HuH-7.5 (cell line): ENCODE data around the gene HIVEP3.

Experiments used
- DNase-seq: peaks from one replicate; pipeline ENCODE4 v3.0.0; 2011; ENCODE audit warnings: low spot score

The HIVEP3 gene

DNA sequence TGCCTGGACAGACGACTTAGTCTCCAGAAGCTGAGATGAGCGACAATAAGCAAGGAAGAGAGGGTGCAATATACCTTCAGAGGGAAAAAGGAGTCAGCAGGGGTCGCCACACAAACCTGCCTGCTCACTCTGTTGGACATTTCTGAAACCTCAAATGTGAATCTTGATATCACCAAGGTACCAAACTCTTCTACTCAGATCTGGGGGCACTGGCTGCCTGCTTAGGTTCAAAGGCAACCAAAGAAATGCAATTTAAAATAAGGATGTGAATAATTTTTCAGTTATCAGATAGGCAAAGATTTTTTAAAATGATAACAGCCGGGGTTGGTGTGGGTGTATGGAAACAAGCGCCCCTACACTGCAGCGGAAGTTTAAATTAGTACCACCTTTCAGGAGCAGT is 164.2 kb downstream of the HIVEP3 start:
- no peak for DNase-seq

DNA sequence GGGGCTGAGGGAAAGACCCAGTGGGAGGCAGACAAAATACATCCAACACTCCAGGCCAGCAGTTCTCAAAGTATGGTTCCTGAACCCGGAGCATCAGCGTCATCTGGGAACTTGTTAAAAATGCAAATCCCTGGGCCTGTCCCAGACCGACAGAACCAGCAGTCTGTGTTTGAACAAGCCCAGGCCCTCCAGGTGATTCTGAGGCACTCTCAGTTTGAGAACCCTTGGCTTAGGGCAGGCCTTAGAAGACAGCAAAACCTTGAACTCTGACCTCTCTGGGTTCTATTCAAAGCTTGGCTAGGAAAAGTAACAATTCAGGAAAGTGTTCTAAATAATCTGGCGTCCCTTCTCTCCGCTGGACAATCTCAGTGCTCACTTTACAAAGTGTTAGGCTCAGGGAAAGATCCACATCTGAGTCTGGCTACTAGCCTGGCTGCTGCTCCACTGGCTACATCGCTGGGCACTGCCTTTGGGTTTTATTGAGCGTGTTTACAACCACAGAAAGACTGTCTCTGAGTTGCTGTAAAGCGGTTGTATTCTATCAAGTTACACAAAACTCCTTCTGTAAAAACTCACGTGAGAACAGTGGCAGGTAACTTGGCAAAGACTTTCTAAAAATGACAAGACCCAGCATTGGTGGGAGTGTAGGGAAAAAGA is 166.1 kb downstream of the HIVEP3 start:
- no peak for DNase-seq

DNA sequence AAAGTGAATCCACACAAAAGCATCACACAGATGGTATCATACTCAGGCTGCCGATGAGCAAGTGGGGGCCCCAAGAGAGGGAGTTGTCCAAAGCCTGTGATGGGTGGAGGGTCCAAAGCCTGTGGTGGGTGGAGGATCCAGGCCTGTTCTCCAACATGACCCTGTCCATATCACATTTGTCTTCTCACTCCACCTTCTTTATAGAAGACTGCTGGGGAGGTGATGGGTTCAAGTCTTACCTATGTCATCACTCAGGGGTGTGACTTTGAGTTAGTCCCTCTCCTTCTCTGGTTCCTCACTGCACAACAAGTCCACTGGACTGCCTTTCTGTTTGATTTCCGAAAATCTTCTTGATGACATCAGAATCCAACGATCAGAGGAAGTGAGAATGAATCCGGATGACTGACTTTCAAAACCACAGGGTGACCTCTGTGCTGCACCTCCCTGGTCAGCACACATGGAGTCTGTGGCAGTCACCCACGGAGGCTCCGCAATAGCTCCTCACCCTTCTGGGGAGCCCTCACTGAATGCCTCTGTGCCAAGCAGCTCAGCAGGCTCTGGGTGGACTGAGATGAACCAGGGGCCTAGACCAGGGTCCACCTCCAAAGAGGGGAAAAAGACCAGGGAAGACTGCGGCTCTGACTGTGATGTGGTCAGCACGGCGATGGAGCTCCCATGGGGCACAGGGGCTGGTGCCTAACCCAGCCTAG is 166.8 kb downstream of the HIVEP3 start:
- no peak for DNase-seq

DNA sequence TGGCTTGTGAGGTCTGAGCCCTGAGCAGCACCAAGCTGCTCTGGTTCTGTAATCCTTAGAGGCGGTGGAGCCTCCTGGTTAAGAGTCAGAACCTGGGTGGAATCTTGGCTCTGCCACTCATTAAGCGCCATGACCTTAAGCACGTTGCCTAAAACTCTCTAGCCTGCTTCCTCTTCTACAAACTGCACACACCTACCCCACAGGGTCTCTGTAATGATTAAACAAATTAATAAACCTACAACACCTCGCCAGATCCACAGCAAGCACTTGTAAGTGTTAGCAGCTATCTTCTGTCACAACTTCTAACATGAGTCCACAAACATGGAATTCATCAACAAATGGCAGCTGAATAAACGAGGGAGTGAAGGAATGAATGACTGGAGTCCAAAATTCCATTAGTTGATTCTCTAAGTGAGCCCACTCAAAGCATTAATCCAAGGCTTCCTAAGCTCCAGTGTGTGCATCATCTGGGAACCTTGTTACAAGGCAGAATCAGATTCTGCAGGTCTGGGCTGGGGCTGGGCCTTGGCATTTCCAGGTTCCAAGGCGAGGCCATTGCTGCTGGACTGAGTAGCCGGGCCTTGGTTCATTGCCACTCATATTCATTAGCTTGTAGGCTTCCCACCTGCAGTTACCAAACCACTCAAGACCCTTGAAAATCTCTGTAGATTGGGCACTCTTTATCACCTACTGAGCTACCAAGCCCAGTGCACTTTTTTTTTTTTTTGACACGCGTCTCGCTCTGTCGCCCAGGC is 168.6 kb downstream of the HIVEP3 start:
- DNase-seq = no peak

DNA sequence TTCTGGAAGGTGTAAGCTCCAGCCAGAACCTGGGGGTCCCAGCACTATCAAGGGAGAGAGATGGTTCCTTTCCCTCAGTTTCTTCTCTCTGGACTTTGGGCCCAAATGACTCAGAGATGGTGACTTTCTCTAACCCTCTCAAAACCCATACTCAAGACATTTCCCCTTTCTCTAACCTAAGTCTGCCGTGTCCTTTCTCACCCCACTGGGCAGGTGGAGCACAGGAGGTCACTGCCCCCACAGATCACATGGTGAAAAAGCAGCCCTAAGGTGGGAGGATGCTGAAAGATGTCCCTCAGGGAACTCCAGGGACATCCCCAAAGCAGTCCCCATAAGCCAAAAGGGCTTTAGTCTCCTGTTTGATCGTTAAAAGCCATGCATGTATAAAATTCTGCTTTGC is 173.7 kb downstream of the HIVEP3 start:
- no peak for DNase-seq

DNA sequence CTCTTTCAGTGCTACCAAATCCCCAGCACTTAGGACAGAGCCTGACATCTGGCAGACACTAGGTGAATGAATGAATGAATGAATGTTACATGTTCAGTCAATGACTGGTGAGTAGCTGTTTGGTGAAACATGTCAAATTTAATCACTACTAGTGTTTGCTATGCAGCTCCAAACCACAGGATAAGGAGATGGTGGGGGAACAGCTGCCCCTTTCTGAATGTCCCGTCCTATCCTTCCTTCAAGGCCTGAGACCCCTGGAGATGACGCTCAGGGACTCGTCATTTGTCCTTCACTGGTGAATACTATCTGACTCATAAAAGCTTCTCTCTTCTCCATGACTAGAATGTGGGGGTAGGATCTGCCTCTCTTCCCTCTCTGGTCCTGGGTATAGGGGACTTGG is 175.4 kb downstream of the HIVEP3 start:
- DNase-seq = no peak

DNA sequence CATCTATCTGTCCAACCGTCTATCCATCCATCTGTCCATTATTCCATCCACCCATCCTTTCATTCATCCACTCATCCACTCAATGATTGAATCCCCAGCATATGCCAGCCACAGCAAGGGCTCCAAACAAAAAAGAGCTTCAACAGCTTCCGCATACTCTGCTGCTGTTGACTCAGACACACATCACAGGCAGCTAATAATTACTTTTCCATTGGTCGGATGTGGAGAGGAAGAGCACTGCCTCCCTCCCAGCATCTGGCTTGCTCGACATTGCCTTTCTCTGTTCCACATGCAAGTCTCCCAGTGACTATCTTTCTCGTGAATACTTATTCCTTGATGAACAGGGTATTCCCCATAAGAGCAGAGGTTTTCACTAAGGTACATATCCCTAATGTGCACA is 176.5 kb downstream of the HIVEP3 start:
- no peak for DNase-seq

DNA sequence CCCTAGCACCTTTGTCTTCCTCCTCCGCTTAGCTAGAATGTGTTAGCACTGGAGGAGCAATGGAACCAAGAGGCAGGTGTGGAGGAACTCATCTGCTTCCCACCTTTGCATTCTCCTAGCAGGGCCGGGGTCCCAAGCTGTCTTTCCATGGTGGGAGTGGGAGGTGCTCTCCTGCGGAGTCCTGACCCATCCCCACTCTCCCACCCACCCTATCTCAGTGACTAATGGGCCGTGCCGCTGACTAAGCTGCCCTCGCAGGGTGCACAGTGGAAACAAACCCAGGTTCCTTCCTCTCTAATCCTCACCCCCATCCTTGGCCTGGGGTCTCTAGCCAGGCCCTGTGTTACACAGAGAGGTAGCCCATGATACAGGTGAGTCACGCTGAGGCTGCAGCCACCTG is 177.5 kb downstream of the HIVEP3 start:
- DNase-seq = no peak

DNA sequence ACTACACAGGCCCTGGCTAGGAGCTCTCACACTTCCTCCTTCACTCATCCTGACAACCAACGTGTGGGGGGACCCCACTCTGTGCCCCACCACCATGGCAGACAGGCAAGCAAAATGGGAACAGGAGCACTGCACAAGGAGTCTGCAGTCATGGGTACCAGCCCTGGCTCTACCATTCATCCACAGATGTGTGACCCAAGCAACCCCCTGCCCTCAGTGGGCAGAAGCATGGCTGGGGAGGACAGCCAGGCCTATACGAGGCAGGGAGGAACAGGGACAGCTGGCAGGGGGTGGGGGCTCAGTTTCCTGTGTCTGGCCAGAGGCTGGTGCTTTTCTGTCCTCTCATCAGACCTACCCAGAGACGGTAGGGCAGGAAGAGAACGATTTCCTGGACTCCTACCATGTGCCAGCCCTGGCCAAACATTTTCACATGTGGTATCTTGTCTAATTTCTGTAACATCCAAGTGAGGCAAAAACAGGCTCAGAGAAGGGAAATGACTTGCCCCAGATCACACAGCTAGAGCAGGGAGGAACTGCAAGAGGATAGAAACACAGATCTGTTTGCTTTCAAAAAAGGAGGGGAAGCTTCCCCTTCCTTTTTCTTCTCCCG is 178.0 kb downstream of the HIVEP3 start:
- no peak for DNase-seq

DNA sequence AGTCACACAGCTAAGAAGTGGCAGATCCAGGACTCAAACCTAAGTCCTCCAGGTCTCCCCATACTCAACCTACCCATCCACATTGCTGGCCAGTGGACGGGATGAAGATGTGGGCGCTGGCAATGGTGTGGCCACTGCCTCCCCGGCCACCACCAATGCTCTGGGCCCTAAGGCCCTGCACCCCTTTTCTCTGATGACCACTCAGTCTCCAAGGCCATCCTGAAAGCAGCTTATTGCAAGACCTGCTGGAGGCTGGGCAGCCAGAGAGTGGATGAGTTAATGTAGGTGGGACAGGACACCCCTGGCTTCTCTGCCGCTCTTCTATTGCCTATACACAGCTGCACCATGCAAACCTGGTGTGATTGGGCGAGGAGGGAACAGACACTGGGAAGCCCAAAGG is 178.7 kb downstream of the HIVEP3 start:
- DNase-seq = no peak

DNA sequence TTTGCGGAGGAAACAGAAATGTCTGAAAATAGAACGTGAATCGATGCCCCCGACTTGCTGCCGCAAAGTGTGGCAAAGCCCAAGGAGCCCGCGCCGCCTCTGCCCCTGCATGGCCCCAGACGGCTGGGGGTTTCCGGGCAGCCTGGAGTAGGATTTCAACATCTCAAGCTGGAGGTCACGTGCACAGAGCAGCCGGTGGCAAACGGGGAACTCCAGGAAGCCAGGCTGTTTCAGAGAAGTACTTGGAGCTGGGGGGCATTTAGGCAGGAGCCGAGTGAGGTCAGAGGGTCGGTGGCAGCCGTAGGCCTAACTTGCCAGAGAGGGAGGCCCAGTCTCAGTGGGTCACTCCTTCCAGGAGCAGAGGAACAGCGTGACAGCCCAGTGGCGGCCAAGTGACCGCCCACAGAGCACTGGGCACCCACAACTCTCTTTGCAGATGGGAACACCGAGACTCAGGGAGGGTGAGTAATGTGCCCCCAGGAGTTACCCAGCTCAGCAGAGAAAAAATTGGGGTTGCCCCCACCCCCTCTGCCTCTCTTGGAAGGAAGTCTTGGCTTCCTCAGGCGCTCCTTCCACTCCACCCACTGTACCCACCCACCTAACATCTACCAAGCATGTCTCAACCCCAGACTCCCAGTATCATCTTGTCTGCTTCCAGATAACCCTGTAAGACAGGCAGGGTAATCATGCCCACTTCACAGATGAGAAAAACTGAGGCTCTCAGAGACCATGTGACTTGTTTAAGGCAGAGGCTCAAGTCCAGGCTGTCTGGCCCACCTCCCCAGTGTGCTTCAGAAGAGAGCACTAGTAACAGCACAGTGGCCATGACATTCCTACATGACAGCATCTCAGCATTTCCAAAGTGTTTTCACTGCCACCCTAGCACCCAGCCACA is 179.4 kb downstream of the HIVEP3 start:
- no peak for DNase-seq

DNA sequence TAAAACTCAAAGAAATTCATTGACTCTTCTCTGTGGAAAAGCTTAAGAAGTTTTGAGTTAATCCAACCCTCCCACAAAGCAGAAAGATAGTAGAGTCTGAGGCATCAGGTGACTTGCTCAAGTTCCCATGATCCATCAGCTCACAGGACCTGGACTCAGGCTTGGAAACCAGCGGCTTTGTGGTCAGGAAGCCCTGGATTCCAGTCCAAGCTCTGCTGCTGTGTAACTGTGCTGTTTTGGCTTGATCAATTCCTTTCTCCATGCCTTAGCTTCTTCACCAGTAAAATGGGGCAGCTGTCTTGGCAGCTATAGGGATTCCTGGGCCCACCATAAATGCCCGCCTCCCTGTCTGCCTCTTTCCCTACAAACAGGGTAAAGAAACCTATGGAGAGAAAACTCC is 180.2 kb downstream of the HIVEP3 start:
- no peak for DNase-seq

DNA sequence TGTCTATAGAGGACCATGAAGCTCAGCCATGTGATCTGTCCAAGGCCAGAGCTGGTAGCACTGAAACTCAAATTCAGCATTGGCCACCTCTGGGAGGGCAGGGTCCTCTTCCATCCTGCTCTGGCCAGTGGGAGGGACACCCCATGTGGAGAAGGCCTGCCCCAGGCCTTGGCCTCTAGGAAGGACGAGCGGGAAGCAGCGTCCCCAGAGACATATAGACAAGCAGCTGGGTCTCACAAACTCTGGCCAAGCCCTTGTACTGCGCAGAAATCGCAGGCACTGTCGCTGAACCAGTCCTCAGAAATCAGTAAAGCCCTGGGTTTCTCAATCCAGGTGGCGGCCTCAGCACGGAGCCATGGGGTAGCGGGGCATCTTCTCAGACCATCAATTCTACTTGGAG is 180.7 kb downstream of the HIVEP3 start:
- no peak for DNase-seq

DNA sequence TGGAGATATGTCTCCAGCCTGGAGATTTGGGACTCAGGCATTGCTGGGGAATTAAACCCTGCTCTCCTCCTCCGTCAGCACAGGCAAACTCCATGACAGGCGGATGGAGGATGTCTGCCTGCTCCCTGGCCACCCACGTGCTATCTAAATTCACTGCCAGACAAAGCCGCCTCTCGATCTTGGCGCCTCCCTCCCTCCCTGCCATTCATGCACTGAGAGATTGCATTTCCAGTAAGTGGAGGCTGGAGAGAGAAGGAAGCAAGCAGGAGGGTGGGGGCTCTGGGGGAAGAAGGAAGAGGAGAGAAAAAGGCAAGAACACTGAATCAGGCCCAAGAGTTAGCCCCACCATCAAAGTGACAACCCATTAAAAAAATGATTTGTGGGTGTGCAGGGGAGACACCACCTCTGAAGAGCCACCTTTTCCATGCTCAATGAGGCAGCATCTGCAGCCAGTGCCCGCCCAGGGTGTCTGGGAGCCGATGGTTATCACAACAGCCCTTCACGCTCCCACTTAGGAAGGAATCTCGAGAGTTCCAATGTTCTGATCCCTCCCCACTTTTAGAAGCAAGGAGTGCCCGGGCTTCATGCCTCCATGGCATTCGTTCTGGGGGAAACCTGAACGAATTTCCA is 183.0 kb downstream of the HIVEP3 start:
- DNase-seq = no peak

DNA sequence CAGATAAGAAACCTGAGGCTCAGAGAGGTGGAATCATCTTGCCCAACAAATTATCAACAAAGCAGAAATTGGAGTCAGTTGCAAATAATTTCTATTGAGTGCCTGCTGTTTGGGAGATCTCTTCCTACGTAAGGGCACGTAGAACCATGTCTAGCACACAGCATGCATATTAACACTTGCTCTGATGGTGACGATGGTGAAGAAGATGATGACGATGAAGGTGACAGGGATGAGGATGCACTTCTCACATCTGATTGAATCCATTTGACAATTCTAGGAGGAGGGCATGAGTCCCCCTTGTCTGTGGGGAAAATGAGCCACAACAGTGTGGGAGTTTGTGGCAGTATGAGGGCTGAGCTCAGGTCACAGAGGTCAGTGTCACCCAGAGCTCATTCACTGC is 183.6 kb downstream of the HIVEP3 start:
- no peak for DNase-seq

DNA sequence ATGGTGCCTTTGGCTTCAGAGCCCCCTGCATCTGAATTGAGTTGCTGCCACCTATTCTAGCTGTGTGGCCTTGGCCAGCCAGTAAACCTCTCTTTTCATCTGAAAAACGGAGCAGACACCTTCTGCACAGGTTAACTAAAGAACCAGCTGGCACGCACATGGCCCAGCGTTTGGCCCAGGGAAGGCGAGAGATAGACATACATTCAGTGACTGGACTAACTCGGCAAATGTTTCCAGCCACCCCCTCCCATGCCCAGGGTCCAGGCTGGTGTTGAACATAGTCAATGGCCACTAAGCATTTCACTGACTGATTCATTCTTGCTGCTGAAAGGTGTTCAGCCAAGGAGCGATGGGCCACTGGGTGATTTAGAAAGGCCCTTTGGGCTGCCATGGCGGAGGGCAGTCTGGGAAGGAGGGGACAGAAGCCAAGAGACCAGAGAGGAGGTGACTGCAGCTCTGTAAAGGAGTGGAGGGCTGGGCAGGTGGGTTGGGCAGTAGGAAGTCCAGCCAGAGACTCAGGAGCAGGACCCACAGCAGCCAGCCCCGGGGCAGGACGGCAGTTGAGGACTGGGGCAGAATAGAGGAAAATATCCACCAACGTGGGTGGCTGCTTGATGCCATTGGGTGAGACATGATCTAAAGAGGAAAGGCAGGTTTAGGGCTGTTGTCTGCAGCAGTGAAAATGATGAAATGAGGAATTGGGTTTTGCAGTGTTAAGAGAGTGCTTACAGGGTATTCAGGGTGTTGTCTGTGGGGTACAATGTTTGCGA is 184.3 kb downstream of the HIVEP3 start:
- DNase-seq = no peak

DNA sequence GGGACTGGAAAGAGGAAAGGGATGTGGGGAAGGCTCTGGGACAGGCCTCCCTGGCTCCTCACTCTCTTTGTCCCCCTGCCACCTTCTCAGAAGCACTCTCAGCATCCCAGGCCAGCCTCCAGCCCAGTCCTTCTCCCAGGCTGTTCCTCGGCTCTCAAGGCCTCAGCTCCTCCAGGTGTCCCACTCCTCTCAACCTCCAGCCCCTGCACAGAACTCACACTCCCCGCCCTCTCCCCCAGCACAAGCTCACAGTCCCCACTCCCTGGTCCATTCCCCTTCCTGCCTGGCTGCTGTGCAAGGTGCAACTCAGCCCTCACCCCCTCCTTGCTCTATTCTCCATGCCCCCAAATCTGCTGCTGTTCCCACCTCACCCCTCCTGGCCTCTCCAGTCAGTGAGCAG is 185.0 kb downstream of the HIVEP3 start:
- no peak for DNase-seq

DNA sequence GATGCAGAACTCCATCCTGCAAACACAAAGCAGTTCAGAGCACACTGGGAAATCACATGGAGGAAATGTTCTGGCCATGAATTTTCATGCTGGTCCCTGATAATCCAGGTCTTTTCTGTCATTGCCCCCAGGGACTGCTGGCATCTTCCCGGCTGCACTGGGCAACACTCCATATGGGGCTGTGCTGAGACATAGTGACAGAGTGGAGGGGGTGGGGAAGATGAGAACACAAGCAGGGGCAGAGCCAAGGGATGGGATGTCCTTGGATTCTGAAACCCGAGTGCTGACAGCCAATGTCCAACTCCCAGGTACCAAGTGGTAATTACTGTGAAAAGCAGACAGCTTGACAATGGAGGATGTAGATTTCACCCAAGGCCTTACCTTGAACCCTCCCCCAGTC is 185.7 kb downstream of the HIVEP3 start:
- no peak for DNase-seq

DNA sequence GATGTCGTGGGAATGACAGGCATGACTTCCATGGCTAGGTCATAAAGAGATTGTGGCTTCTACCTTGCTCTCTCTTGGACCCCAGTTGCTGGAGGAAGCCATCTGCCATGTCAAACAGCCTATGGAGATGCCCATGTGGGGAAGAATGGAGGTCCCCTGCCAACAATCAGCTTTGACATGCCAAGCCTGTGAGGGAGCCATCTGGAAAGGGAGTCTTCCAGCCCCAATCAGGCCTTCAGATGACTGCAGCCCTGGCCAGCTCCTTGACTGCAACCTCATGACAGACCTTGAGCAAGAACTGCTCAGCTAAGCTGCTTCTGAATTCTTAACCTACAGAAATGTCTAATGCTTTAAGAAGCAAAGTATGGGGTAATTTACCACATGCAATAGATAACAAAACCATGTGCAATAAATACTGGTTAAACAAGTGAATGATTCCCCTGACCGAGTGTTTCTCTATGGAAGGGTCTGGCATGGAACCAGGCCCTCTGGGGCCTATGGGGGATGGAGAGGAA is 187.1 kb downstream of the HIVEP3 start:
- no peak for DNase-seq

DNA sequence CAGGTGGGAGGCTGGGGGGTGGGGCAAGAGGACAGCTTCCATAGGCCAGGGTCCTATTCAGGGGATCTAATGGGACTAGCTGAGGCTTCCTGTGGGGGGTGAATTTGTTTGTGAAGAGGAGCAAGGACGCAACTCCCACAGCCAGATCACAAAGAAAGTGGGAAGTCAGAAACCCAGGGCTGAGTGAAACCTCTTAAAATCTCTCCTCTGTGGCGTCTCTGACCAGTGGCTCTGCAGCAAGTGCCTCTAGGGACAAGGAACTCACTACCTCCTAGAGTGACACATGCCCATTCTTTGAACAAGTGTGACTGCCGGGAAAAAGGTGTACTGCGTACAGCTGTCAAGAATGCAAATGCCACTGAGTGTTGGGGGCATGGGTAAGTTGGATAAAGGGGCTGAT is 187.9 kb downstream of the HIVEP3 start:
- DNase-seq = no peak
